ENCODE data around the gene MAPT. TPM values are rescaled to one million over a fixed set of nuclear protein-coding genes. Genes with fewer than 3 reads are reported as not detected.
"Not testable (repeated sequence)": the region's sequence is repeated elsewhere in the genome, so short reads cannot be mapped to it uniquely, and the experiment has no call there.

The MAPT gene
- polyA plus RNA-seq, 1 donor = 12.3 TPM

DNA sequence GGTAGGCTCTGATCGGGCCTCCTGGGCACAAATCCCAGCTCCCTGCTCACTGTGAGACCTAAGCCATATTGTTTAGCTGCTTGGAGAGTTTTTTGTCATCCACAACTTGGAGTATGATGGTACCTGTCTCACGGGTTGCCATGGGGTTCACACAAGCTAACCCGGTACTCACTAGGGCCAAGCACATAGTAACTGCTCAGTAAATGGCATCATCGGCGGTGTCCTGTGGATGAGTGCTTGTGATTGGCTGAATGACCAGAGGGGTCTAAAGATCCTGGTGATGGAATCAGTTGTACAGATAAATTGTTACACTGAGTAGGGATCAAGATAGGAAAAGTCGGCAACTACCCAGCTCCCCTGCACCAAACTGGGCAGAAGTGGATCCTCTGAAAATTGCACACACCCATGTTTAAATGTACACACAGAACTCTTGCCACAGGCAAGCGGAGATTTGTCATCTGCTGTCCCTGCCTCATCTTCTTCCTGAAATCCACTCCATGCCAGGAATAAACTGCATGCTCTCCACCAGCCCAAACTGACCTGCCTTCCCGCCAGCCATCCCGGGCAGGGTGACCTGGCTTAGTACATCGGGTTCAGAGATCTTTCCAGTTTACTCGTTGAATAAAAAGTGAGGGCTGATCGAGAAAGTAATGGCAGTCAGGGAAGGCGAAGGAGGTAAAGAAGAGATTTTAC, 6.5 kb downstream of the MAPT start:
- DNase-seq (ENCODE audit: low read depth) = no peak

DNA sequence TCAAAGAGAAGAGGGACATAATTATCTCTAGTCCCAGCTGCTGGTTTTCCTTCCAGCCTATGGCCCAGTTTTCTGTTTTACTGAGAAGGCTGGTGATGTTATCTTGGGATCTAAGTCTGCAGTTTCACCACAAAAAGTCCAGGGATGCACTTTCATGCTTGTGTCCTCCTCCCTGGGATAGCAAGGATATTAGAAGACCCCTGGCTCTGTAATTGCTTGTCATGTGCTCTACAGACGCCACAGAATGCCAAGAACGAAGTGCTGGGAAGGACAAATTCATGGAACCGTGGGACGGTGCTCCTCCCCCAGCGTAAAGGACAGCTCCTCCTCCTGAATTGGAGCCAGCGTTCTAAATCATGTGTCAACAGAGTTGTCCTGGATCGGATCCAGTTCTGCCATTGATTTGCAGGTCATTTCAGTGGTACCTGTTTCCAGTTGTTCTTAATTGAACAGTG, 8.6 kb downstream of the MAPT start:
- DNase-seq (ENCODE audit: low read depth) = no peak

DNA sequence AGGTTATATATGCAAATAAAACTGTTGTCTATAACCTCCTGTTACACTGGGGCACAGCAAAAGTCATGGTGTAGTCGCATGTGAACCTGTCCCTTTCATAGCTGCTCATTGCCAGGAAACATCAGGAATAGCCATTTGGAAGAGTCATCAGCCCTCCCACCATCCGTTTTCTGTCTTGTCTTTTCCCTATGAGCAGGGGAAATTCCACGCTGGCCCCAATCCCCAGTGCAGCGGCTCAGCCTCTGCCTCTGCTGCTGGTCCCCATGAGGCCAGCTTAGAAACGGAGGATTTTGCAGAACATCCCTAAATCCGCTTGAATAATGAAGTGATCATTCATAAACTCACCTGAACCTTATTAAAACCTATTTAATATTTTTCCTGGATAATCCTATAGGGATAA, 10.5 kb downstream of the MAPT start:
- no peak for DNase-seq (ENCODE audit: low read depth)

DNA sequence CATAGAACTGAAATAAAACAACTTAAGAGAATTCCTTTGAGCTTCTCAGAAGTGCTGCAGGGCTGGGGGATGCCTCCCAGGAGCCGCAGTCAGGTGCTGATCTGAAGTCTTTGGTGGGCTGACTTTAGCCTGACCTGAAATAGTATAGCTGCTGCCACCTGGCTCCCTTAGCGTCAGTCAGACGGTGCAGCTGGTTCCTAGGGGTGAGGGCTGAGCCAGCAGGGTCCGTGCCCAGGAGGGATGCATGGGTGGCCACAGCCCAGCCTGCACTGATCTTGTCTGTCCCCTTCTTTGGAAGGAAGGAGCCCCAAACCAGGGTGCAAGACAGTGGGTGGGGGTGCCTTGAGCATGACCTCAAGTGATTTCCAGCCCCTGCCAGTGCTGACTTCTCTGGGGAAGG, 11.5 kb downstream of the MAPT start:
- DNase-seq (ENCODE audit: low read depth) = no peak

DNA sequence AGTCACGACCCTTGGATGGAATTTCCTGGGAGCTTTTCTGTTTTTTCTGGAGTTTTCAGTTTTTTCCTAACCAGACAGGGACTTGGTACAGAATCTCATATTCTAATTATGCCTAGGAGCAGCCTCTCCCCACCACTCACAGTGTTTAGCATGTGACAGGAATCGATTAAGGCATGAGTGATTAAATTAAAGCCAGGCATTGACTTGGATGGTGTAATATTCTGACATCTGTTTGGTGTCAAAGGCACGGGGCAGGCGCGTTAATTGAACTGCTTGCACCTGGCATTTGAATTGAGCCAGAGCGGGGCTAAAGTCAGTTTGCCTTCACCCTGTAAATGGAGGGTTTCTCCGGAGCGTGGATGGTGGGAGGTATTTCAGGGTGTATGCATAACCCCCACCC, 11.9 kb downstream of the MAPT start:
- no peak for DNase-seq (ENCODE audit: low read depth)

DNA sequence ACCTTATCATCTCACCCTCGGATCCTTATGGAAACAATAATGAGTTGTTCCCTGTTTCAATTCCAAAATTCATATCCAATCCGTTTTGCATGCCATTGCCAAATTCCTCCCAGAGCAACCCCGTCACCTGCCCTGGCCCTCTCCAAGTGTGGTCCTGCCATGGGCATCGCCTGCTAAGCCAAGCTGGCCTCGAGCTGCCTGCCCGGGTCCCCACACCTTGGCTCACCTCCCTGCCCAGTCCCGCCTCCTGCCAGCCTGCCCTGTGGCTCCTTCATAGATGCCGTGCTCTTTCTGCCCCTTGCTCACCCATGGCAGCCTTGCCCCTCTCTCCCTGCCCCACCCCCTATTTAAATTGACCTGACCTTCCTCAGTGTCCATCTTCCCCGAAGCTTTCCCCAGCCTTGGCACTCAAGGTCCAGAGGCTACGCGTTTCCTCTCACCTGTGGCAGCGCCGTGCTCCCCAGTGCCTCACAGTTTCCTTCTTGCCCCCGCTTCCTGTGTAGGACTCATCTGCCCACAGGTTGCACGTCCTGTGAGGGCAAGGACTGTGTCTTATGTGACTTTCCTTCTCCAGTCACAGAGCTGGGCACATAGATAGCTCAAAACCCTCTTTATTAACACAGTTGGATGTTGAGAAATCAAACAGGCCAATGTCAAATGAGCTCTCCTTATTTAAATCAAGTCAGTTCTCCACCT, 12.7 kb downstream of the MAPT start:
- DNase-seq (ENCODE audit: low read depth) = no peak

DNA sequence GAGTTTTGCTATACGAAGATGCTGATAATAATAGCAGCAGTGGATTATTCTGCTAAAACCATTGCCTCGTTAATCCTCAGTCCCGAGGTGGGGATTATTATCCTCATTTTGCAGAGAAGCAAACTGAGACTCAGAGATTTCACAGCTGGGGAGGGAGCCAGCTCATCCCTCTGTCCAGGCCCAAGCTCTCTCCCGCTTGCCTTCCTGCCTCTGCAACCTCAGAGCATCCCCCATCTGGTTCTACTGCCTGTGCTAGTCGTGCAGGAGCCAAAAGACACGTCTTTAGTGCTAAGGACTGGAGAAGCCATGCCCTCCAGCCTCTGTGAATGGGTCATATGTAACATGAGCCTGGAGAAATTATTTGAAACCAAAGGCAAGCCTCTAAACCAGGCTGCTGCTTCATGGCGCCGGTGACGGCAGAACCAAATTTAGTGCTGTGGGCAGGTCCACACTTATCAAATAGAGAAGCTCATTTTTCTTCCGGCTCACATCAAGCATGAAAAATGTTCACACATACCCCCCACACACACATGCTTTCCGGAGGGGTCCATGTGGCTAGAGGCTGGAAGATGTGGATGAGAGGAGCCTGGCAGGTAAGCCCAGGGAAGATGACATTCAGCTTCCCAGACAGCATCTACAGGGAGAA, 13.5 kb downstream of the MAPT start:
- DNase-seq (ENCODE audit: low read depth) = no peak

DNA sequence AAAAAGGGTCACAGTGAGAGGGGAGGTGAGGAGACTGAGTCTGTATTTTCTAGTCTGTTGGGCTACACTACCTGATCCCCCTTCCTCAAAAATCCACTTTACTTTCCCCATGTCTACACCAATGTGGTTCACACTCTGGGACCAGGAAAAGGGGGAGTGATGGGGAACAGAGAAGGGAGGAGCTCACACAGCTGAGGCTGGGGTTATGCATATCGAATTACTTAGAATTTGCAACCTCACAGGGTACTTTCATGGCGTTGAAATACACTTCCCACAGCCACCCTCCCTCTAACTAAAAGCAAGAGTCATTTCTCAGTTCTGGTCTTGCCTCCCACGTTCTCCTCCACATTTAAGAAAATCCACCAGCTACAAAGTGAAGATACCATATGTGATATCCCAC, 14.1 kb downstream of the MAPT start:
- no peak for DNase-seq (ENCODE audit: low read depth)

DNA sequence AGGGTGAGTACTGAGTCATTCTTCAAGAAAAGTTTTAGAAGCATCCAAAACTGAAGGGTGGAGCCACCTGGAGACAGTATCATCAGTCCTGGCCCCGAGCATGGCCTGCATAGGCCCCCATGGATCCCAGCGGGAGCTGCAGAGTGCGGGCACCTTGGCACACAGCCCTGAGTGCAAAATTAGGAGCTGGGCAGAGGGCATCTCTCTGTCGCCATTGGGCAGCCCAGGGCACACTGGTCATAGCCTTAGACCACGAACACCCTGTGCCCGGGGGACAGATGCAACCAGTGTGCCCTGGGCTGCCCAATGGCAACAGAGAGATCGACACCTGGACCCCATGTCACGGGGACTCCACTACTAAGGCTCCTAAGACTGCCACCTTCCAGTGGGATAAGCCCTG, 14.6 kb downstream of the MAPT start:
- no peak for DNase-seq (ENCODE audit: low read depth)

DNA sequence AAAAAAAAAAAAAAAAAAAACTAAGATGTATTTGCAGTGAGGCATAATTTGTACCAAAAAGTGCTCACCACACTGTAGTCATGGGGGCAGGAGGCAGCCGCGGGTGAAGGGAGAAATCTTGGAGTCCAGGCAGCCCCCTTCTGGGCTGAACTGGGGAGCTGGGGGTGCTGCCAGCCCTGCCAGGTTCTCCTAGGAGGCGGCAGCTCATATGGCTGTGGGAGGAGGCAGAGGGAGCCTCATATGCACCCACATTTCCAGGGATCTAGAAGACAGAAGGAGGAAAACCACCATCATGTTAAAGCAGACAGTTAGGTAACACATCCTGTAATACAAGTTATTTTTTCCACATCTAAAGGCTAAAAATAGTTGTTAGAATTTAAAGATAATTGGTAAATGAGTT, 16.3 kb downstream of the MAPT start:
- DNase-seq (ENCODE audit: low read depth) = no peak

DNA sequence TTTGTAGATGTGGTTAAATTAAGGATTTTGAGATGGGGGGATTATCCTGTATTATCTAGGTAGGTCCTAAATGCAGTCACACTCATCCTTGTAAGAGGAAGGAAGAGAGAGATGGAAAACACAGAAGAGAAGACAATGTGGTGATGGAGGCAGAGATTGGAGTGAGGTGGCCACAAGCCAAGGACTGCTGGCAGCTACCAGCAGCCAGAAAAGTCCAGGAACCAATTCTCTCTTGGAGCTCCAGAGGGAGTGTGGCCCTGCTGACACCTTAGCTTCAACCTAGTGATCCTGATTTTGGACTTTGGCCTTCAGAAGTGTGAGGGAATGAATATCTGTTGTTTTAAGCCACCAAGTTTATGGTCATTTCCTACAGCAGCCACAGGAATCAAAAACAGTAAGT, 18.0 kb downstream of the MAPT start:
- DNase-seq (ENCODE audit: low read depth) = no peak

DNA sequence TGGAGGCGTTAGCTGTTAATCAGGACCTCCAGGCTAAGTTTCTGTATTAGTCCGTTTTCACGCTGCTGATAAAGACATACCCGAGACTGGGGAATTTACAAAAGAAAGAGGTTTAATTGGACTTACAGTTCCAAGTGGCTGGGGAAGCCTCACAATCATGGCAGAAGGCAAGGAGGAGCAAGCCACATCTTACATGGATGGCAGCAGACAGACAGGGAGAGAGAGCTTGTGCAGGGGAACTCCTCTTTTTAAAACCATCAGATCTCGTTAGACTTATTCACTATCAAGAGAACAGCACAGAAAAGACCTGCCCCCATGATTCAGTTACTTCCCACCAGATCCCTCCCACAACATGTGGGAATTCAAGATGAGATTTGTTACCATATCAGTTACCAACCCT, 18.7 kb downstream of the MAPT start:
- not testable (repeated sequence) for DNase-seq (ENCODE audit: low read depth)

DNA sequence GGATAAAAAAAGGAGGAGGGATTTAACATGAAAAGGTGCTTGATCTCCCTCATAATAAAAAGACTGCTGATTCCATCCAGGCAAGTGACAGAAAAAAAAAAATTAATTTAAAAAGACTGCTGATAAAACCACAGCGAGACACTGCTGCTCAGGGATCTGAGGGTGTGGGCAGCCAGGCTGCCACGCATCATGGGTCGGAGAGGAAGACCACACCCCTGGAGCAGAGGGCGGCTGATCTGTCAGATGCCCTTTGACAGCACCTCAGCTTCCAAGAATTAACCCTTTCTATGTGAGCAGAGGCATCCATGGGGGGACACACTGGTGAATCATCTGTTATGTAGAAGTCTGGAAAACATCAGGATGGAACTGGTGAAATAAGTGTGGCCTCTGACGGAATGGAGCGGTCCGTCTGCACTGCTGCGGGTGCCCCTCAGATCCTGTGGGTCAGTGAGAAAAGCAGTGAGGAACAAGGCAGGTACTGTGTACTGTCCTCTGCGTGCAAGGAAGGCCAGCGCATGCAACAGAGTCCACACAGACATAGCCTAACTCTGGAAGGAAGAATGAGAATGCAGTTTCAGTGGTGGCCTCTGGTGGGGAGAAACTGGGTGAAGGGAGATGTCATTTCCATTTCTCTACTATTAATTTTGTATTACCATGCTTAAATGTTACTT, 19.8 kb downstream of the MAPT start:
- DNase-seq (ENCODE audit: low read depth) = no peak

DNA sequence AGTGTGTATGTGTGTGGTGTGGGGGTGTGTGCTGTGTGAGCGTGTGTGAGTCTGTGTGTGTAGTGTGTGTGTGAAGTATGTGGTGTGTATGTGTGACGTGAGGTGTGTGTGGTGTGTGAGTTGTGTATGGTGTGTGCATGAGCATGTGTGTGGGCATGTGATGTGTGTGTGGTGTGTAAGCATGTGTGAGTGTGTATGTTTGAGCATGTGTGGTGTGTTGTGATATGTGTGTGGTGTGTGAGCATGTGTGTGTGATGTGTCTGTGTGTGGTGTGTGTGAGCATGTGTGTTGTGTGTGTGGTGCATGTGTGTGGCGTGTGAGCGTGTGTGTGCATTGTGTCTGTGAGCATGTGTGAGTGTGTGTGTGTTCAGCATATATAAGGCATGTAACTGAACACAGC, 20.9 kb downstream of the MAPT start:
- DNase-seq (ENCODE audit: low read depth) = no peak

DNA sequence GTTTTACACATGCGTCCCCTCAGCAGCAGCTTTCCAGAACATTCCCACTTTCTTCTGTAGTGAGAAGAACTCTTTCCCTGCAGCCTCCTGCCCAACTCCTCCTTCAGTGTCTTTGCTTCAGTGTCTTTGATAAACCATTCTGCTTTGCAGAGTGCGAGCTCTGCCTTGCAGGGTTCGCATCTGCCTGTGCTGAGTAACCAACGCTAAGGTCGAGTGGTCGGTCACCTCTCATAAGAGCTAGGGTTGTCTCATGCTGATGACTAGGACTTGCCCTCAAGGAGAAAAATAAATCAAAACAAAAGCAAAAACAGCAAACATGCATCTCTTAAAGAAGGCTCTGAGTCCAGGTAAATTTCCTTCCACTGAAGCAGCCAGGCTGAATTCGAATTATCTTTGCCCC, 22.7 kb downstream of the MAPT start:
- no peak for DNase-seq (ENCODE audit: low read depth)

DNA sequence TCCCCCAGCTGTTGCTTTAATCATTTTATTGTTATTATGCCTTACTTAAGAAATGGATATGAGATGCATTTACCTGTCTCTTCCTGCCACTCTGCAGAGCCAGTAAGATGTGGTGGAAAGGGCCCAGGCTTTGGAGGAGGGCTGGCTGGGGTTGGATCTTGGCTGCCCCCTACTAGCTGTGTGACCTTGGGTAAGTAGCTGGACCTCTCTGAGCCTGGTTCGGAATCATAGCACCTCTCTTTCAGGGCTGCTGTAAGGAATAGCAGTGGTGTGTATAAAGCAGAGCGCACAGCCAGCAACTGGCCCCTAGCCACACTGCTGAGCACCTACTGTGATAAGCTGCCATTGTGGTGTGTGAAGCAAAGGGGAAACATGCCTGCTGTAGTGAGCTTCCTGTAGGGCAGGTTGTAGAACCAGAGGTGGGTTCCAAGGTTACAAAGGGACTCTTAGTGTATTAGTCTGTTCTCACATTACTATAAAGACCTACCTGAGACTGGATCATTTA, 23.9 kb downstream of the MAPT start:
- no peak for DNase-seq (ENCODE audit: low read depth)

DNA sequence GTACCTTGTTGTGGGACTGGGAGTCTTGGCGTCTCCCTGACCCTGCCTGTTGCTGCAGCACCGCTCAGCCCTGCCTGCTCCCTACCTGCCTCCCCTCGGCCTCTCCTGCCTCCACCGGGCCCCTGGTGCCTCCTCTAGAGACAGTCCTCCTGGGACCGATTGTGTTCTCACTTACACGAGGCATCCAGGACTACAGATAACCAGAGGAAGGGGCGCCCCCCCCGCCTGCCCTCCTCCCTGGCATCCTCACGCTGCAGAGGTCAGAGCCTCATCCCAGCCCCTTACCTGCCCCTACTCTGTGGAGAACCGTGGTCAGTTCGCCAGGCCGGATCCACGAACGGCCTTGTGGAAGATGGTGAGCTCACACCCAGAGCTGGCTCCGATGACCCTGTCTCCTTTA, 24.8 kb downstream of the MAPT start:
- DNase-seq (ENCODE audit: low read depth) = no peak

DNA sequence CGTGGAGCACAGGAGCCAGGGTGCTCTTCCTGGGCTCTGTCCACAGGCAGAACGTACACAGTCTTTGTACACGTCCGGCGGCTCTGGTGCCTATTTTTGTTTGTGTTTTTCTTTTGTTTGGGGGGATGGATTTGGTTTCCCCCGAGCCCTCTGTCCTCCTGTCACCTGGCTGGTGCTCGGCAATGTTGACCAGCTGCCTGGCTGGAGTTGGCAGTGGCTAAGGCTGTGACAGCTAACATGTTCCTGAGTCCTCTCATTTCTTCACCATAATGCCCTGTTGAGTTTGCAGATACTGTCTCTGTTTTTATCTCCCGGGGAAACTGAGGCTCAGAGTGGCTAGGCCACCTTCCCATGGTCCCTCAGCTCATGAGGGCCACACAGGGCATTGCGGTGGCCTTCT, 25.7 kb downstream of the MAPT start:
- no peak for DNase-seq (ENCODE audit: low read depth)

DNA sequence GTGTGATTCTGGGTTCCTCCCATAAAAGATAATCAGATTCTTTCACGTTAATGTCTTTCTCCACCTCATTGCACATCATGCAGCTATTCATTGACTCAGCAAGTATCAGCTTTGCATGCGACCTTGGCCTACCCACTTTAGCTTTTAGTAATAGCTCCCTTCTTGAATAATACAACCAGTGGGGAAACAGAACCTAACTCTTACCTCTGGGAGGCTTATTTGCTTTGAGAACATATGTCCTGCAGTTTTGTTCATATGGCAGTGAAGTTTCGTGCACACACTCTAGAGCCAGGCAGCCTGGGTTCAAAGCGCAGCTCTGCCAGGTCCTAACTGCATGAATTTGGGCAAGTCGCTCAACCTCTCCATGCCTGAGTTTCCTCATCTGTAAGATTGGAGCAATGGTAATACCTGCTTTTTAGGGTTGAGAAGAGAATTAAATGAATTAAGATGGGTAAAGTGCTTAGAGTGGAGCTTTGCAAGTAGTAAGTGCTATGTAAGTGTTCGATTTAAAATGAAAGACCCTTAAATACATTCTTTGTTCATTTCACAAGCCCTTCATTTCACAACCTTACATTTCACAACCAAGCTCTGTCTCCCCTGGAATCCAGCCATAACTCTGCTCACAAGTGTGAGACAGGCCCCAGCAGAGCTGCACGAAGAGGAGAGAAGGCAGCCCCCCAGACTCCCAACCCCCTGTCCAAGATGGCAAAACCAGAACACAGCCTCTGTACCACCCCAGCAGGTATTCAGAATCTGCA, 29.3 kb downstream of the MAPT start:
- DNase-seq (ENCODE audit: low read depth) = no peak

DNA sequence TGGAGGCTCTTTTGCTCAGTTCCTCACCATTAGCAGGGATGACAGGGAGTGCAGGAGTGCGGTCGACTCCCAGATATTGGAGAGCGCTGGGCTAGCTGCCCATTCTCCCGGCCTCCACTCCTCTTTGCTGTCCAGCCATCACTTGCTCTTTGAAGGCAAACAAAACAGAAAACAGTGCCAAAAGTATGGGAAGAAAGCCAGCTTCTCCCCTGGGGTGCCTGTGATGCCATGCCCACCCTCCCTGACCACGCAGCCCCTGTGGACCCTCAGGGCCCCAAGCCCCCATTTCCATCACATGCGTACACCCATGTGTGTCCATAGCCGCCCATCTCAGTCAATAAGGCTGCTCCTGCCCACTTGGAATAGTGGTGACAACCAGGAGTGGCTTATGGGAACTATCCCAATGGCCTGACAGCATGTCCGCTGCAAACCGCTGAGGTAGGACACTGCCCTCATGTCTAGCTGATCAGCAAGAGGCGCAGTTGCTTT, 30.0 kb downstream of the MAPT start:
- DNase-seq (ENCODE audit: low read depth) = no peak

DNA sequence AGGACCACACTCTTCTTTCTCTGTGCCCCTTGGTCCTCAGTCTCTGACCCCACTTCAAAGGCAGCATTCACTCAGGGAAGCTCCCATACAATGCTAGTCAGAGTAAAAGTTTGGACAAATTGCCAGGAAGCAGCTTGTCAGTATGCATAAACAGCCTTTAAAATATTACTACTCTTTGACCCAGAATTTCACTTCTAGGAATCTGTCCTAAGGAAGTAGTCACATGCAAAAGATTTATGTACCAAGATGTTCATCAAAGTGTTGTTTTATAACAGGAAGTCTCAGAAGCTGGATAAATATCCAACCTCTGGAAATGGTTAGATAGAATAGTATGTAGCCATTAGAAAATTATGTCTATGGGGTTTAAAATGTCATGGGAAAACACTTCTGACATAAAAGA, 31.0 kb downstream of the MAPT start:
- no peak for DNase-seq (ENCODE audit: low read depth)
